Ishikawa (cell line): ENCODE results near the gene SH3GL1.

ENCODE experiments used
- CEBPB ChIP-seq: IDR thresholded peaks from 2 replicates; pipeline ENCODE4 v1.6.1; 2012
- CREB1 ChIP-seq: IDR thresholded peaks from 2 replicates; pipeline ENCODE4 v1.6.1; 2012; ENCODE audit warnings: low read depth
- EGR1 ChIP-seq: IDR thresholded peaks from 2 replicates; pipeline ENCODE4 v1.6.1; 2012
- EP300 ChIP-seq: IDR thresholded peaks from 2 replicates; pipeline ENCODE4 v1.6.1; 2012; ENCODE audit warnings: borderline replicate concordance
- FOXM1 ChIP-seq: IDR thresholded peaks from 2 replicates; pipeline ENCODE4 v1.6.1; 2012; ENCODE audit warnings: low read depth, borderline replicate concordance
- MAX ChIP-seq: IDR thresholded peaks from 2 replicates; pipeline ENCODE4 v1.6.1; 2012
- NFIC ChIP-seq: IDR thresholded peaks from 2 replicates; pipeline ENCODE4 v1.6.1; 2012
- RAD21 ChIP-seq: IDR thresholded peaks from 2 replicates; pipeline ENCODE4 v1.6.1; 2012; ENCODE audit warnings: low read depth
- REST ChIP-seq: IDR thresholded peaks from 2 replicates; pipeline ENCODE4 v1.6.1; 2012; ENCODE audit warnings: low read depth, mild to moderate bottlenecking
- TAF1 ChIP-seq: IDR thresholded peaks from 2 replicates; pipeline ENCODE4 v1.6.1; 2012; ENCODE audit warnings: low read depth, mild to moderate bottlenecking
- TCF12 ChIP-seq: IDR thresholded peaks from 2 replicates; pipeline ENCODE4 v1.6.1; 2012; ENCODE audit warnings: low read depth
- USF1 ChIP-seq: IDR thresholded peaks from 2 replicates; pipeline ENCODE4 v1.6.1; 2012
- YY1 ChIP-seq: IDR thresholded peaks from 2 replicates; pipeline ENCODE4 v1.6.1; 2012; ENCODE audit warnings: low read depth
- ZBTB7A ChIP-seq: IDR thresholded peaks from 2 replicates; pipeline ENCODE4 v1.6.1; 2012; ENCODE audit warnings: low read depth

GRCh38 chr19:4442819-4443146 lies 42.4 kb upstream of the SH3GL1 start:
- no peak for TF ChIP-seq EP300
- no peak for TF ChIP-seq FOXM1
- TF ChIP-seq TCF12: no peak
- TF ChIP-seq REST: no peak
- TF ChIP-seq CEBPB: no peak
- TF ChIP-seq EGR1: no peak
- TF ChIP-seq TAF1: no peak
- no peak for TF ChIP-seq RAD21
- no peak for TF ChIP-seq CREB1
- no peak for TF ChIP-seq ZBTB7A
- no peak for TF ChIP-seq MAX
- TF ChIP-seq YY1: no peak
- TF ChIP-seq USF1: no peak
- TF ChIP-seq NFIC: no peak
